ENCODE measurements around the gene LCOR.

DNA sequence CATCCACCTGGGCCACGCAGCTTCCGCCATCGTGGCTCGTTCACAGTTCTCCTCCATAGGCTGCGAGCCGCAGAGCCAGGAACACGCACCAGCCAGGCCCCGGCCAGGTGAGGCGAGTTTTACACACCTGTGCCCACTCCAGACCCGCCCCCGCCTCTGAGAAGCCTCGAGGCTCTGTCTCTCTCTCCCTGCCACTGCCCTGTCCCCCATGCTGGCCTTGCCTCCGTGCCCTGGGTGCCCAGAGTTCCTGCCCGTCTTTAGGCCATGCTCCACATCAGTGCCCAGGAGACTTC lies 211.4 kb downstream of the LCOR start:
- TF ChIP-seq CTCF (IDR thresholded peaks at IDR 0.05): no peak
- no peak for TF ChIP-seq POLR2A (IDR thresholded peaks at IDR 0.05)

Data from thyroid gland (tissue), 4 donors.